Peyer's patch (tissue), 4 donors: ENCODE data around the gene NSRP1. TPM values are rescaled to one million over a fixed set of nuclear protein-coding genes. Genes with fewer than 3 reads are reported as not detected.

Experiments
- DNase-seq, 3 donors: peaks; one replicate each; pipeline ENCODE4 v3.0.0-alpha.2; 2017 to 2019
- H3K27ac ChIP-seq, 4 donors: fragments of 200-600 bp; sonication (generic); one replicate each; pipeline ENCODE4 v1.5.1; 2016 to 2019
- H3K27me3 ChIP-seq, 2 donors: fragments of 200-600 bp; sonication (generic); one replicate each; pipeline ENCODE4 v1.5.1; 2019
- H3K36me3 ChIP-seq, 3 donors: fragments of 200-600 bp; sonication (generic); one replicate each; pipeline ENCODE4 v1.5.1; 2016 to 2019
- H3K4me1 ChIP-seq, 4 donors: fragments of 200-600 bp; sonication (generic); one replicate each; pipeline ENCODE4 v1.5.1; 2016 to 2019
- H3K4me3 ChIP-seq, 4 donors: fragments of 200-600 bp; sonication (generic); 1 replicate in 3 of 4; 2 replicates in 1 of 4; pipeline ENCODE4 v1.5.1; 2016 to 2019; ENCODE audit warnings: mild to moderate bottlenecking in 1 of 4
- H3K9me3 ChIP-seq, 4 donors: fragments of 200-600 bp; sonication (generic); one replicate each; pipeline ENCODE4 v1.5.1; 2016 to 2019; ENCODE audit warnings: mild to moderate bottlenecking in 1 of 4
- CTCF ChIP-seq, 6 experiments: fragments of 450-650 bp in 4 of 6; fragments of 200-600 bp in 2 of 6; sonication (generic) in 1 of 6; IDR thresholded peaks; one replicate each; pipeline ENCODE4 v1.5.1; 2017 to 2019; ENCODE audit warnings: antibody characterized with exemption in 6 of 6, mild to moderate bottlenecking in 3 of 6, moderate library complexity in 1 of 6
- POLR2A ChIP-seq, 2 donors: fragments of 450-650 bp; IDR thresholded peaks; one replicate each; pipeline ENCODE4 v1.5.1; 2017; ENCODE audit warnings: antibody characterized with exemption in 2 of 2, mild to moderate bottlenecking in 2 of 2, moderate library complexity in 2 of 2
- total RNA-seq, 4 donors: library from RNA; depleted of rRNA; stranded (reverse); fragments of >200 nt; gene quantifications; one replicate each; pipeline ENCODE4 v1.1.0, GENCODE V29; 2016

Gene NSRP1
- total RNA-seq, 4 donors from 2014 or later = 16.5 to 134 (median 30.6) TPM

GRCh38 chr17:30210366-30210765 is 93.8 kb downstream of the NSRP1 start:
- H3K36me3 ChIP-seq = peaks cover 0 to 24% (median 0%) of the 10 kb centered on the region in 3 donors
- H3K9me3 ChIP-seq = no peaks in the 10 kb centered on the region
- no peaks in the 10 kb centered on the region for H3K27me3 ChIP-seq
- no peak overlapping the region for H3K4me3 ChIP-seq
- H3K4me1 ChIP-seq = no peaks in the 10 kb centered on the region
- no peak overlapping the region for H3K27ac ChIP-seq
- TF ChIP-seq POLR2A (IDR thresholded peaks at IDR 0.05) = no peak
- TF ChIP-seq CTCF (IDR thresholded peaks at IDR 0.05) = no peak
- no peak for DNase-seq

- no peak for DNase-seq
- no peak for TF ChIP-seq POLR2A (IDR thresholded peaks at IDR 0.05)
- TF ChIP-seq CTCF (IDR thresholded peaks at IDR 0.05) = no peak
- no peaks in the 10 kb centered on the region for H3K27me3 ChIP-seq
- H3K9me3 ChIP-seq = no peaks in the 10 kb centered on the region
- no peaks in the 10 kb centered on the region for H3K4me1 ChIP-seq
- H3K36me3 ChIP-seq = peaks cover 0 to 24% (median 0%) of the 10 kb centered on the region in 3 donors
- no peak overlapping the region for H3K27ac ChIP-seq
- no peak overlapping the region for H3K4me3 ChIP-seq
Measured at GRCh38 chr17:30210901-30211300, 94.3 kb downstream of the NSRP1 start.

- Histone ChIP-seq H3K36me3 (peaks cover 0 to 28% (median 0%) of the 10 kb centered on the region in 3 donors), H3K9me3 (no peaks in the 10 kb centered on the region), H3K4me1 (no peaks in the 10 kb centered on the region), H3K4me3 (no peak overlapping the region), H3K27me3 (no peaks in the 10 kb centered on the region), H3K27ac (no peak overlapping the region)
- no peak for DNase-seq
- TF ChIP-seq CTCF (IDR thresholded peaks at IDR 0.05) (no peak), POLR2A (IDR thresholded peaks at IDR 0.05) (no peak)
Measured at GRCh38 chr17:30211371-30211770, 94.8 kb downstream of the NSRP1 start.

- no peak for TF ChIP-seq POLR2A (IDR thresholded peaks at IDR 0.05)
- TF ChIP-seq CTCF (IDR thresholded peaks at IDR 0.05) = no peak
- Histone ChIP-seq H3K27ac (no peak overlapping the region), H3K4me3 (no peak overlapping the region), H3K27me3 (no peaks in the 10 kb centered on the region), H3K4me1 (no peaks in the 10 kb centered on the region), H3K36me3 (peaks cover 0 to 25% (median 0%) of the 10 kb centered on the region in 3 donors), H3K9me3 (no peaks in the 10 kb centered on the region)
- no peak for DNase-seq
Measured at GRCh38 chr17:30212750-30213149, 96.1 kb downstream of the NSRP1 start.

- Histone ChIP-seq H3K27ac (no peak overlapping the region), H3K4me3 (no peak overlapping the region), H3K36me3 (peaks cover 0 to 12% (median 0%) of the 10 kb centered on the region in 3 donors), H3K27me3 (no peaks in the 10 kb centered on the region), H3K4me1 (no peaks in the 10 kb centered on the region), H3K9me3 (no peaks in the 10 kb centered on the region)
- TF ChIP-seq CTCF (IDR thresholded peaks at IDR 0.05) (no peak), POLR2A (IDR thresholded peaks at IDR 0.05) (no peak)
- no peak for DNase-seq
Measured at GRCh38 chr17:30217054-30217453, 100.4 kb downstream of the NSRP1 start.

GRCh38 chr17:30217746-30218245 is 101.2 kb downstream of the NSRP1 start:
- DNase-seq = no peak
- TF ChIP-seq POLR2A (IDR thresholded peaks at IDR 0.05) (no peak), CTCF (IDR thresholded peaks at IDR 0.05) (no peak)
- Histone ChIP-seq H3K4me3 (no peak overlapping the region), H3K36me3 (peaks cover 0 to 12% (median 0%) of the 10 kb centered on the region in 3 donors), H3K4me1 (no peaks in the 10 kb centered on the region), H3K27ac (no peak overlapping the region), H3K9me3 (no peaks in the 10 kb centered on the region), H3K27me3 (no peaks in the 10 kb centered on the region)
